ENCODE data around the gene GPR132. TPM values are rescaled to one million over a fixed set of nuclear protein-coding genes. Genes with fewer than 3 reads are reported as not detected.
"Not testable (repeated sequence)": the region's sequence is repeated elsewhere in the genome, so short reads cannot be mapped to it uniquely, and the experiment has no call there.

GPR132 gene
- total RNA-seq, 1 experiment from 2014 or later = 0.10 TPM

DNA sequence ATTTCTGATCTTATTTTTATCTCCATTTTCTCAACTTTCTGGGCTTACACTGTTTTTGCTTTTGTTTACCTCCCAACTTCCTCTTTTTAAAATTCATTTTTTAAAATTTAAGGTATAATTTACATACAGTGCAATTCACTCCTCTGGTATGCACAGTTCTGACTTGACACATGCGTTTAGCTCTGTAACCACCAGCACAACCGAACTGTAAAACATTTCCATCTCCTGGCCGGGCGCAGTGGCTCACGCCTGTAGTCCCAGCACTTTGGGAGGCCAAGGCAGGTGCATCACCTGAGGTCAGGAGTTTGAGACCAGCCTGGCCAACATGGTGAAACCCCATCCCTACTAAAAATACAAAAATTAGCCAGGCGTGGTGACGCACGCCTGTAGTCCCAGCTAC is 16.2 kb upstream of the GPR132 start:
- H3K9me2 ChIP-seq (ENCODE audit: insufficient read depth); H3K79me2 ChIP-seq (ENCODE audit: insufficient read depth, low read length); RAD21 ChIA-PET (ENCODE audit: low non-redundant PET in 1 of 2, low total read pairs in 2 of 2, uncharacterized antibody in 2 of 2, unreplicated experiment in 2 of 2); H3K9ac ChIP-seq (ENCODE audit: low read length); H3K9me3 ChIP-seq (ENCODE audit: control insufficient read depth in 1 of 2, insufficient read depth in 1 of 2, low read depth in 1 of 2, low read length in 2 of 2); DNase-seq (ENCODE audit: low read depth, low spot score); H3K4me2 ChIP-seq (ENCODE audit: low read length); H4K20me1 ChIP-seq (ENCODE audit: insufficient read depth); ATAC-seq; H3K4me3 ChIP-seq (replicated peaks in 1 of 2; ENCODE audit: low read depth in 1 of 2, low read length in 2 of 2); H3K36me3 ChIP-seq (ENCODE audit: control insufficient read depth in 1 of 2, insufficient read depth in 2 of 2, low read length in 2 of 2); H3K27ac ChIP-seq (ENCODE audit: low read depth, low read length); POLR2A ChIA-PET; BruUV-seq (replicated peaks); H3K27me3 ChIP-seq (ENCODE audit: insufficient read depth, low read length); intact Hi-C loops (cut with micrococcal nuclease); H2AFZ ChIP-seq (ENCODE audit: low read depth, low read length, poor library complexity, severe bottlenecking); CTCF ChIA-PET: not testable (repeated sequence)
- peaks cover 2 to 14% of the 10 kb centered on the region in 2 experiments; a peak in 3 of 4 replicates for H3K4me1 ChIP-seq (ENCODE audit: control insufficient read depth in 1 of 2, insufficient read depth in 2 of 2, low read length in 2 of 2)

GRCh38 chr14:105080161-105080560 is 14.9 kb upstream of the GPR132 start:
- Histone ChIP-seq H3K27ac (ENCODE audit: low read depth, low read length) (no peak overlapping the region), H3K79me2 (ENCODE audit: insufficient read depth, low read length) (no peaks in the 10 kb centered on the region), H4K20me1 (ENCODE audit: insufficient read depth) (no peaks in the 10 kb centered on the region), H3K27me3 (ENCODE audit: insufficient read depth, low read length) (no peaks in the 10 kb centered on the region), H3K9me2 (ENCODE audit: insufficient read depth) (no peaks in the 10 kb centered on the region), H3K9me3 (ENCODE audit: control insufficient read depth in 1 of 2, insufficient read depth in 1 of 2, low read depth in 1 of 2, low read length in 2 of 2) (no peaks in the 10 kb centered on the region), H2AFZ (ENCODE audit: low read depth, low read length, poor library complexity, severe bottlenecking) (no peak overlapping the region), H3K4me2 (ENCODE audit: low read length) (no peak overlapping the region), H3K4me1 (ENCODE audit: control insufficient read depth in 1 of 2, insufficient read depth in 2 of 2, low read length in 2 of 2) (peaks cover 0 to 6% of the 10 kb centered on the region in 2 experiments; a peak in 2 of 4 replicates), H3K36me3 (ENCODE audit: control insufficient read depth in 1 of 2, insufficient read depth in 2 of 2, low read length in 2 of 2) (no peaks in the 10 kb centered on the region), H3K4me3 (replicated peaks in 1 of 2; ENCODE audit: low read depth in 1 of 2, low read length in 2 of 2) (no peak overlapping the region), H3K9ac (ENCODE audit: low read length) (no peak overlapping the region)
- intact Hi-C loops (cut with micrococcal nuclease) = no loop called here
- POLR2A ChIA-PET = no interaction called here
- BruUV-seq (replicated peaks) = no TSS peak
- DNase-seq (ENCODE audit: low read depth, low spot score) = no peak
- RAD21 ChIA-PET (ENCODE audit: low non-redundant PET in 1 of 2, low total read pairs in 2 of 2, uncharacterized antibody in 2 of 2, unreplicated experiment in 2 of 2) = no interaction called here
- TF ChIP-seq JUND (IDR thresholded peaks at IDR 0.05) (no peak), ELF1 (IDR thresholded peaks at IDR 0.05; ENCODE audit: borderline replicate concordance, low read depth) (no peak), POLR2A (IDR thresholded peaks at IDR 0.05; ENCODE audit: borderline replicate concordance, extremely low read depth, insufficient read depth, insufficient read length) (no peak), ZNF274 (IDR thresholded peaks at IDR 0.05; ENCODE audit: low read depth, low read length) (no peak), SIN3A (IDR thresholded peaks at IDR 0.05; ENCODE audit: low read depth) (no peak), ZBTB33 (IDR thresholded peaks at IDR 0.05; ENCODE audit: extremely low read depth, insufficient replicate concordance, low read length) (no peak)
- CTCF ChIA-PET = no interaction called here
- no peak for ATAC-seq
